Karpas-422 (cell line): ENCODE measurements around the gene RFC4. TPM values are rescaled to one million over a fixed set of nuclear protein-coding genes. Genes with fewer than 3 reads are reported as not detected.

Experiments used
- small RNA-seq: library from RNA; depleted of rRNA; stranded (forward); fragments of <200 nt; gene quantifications from one replicate; pipeline ENCODE3, GENCODE V24; 2014
- total RNA-seq: library from RNA; depleted of rRNA; stranded (reverse); fragments of >200 nt; shearing (Covaris generic); gene quantifications from 2 replicates; pipeline ENCODE4 v1.2.3, GENCODE V29; 2014; ENCODE audit warnings: low replicate concordance; rRNA removed

Gene RFC4
- total RNA-seq, 1 experiment from 2014 or later = 80.7 TPM

Small RNA genes within 50 kb of the gene (small RNA-seq; reads per million reads assigned to genes)
- gene RF00092 = not detected
- not detected for gene RNU6-1105P
- not detected for gene SNORA4
- gene SNORA63 = not detected
- gene SNORA81 = not detected
- gene SNORD2 = not detected

Other genes starting within 250 kb of the RFC4 start
- 20.6 and 38.7 TPM in 2 replicates for gene TBCCD1, start 239.1 kb downstream of the RFC4 start, total RNA-seq
- 103 and 127 TPM in 2 replicates for gene DNAJB11, start 235.8 kb downstream of the RFC4 start, total RNA-seq
- not detected in 2 replicates for gene AHSG, start 193.4 kb downstream of the RFC4 start, total RNA-seq
- not detected in 2 replicates for gene FETUB, start 166.1 kb downstream of the RFC4 start, total RNA-seq
- gene HRG, start 140.5 kb downstream of the RFC4 start, total RNA-seq = not detected in 2 replicates
- not detected in 2 replicates for gene KNG1, start 89.1 kb downstream of the RFC4 start, total RNA-seq
- 541 and 657 TPM in 2 replicates for gene EIF4A2, start 22.9 kb downstream of the RFC4 start, total RNA-seq
- not detected in 2 replicates for gene ADIPOQ, start 36.2 kb upstream of the RFC4 start, total RNA-seq
- 304 and 416 TPM in 2 replicates for gene ST6GAL1, start 124.0 kb upstream of the RFC4 start, total RNA-seq